HepG2 (cell line): ENCODE data around the gene TNNI3K. TPM values are rescaled to one million over a fixed set of nuclear protein-coding genes. Genes with fewer than 3 reads are reported as not detected.

Experiments used
- ATAC-seq: fragments of 200-7000 bp; cut with Tn5 transposase; 3 replicates; pipeline ENCODE4 v1.9.1; 2020; ENCODE audit warnings: mild to moderate bottlenecking, moderate library complexity
- BruUV-seq: library from RNA; stranded (reverse); fragments of 400-500 nt; replicated peaks from 2 replicates; lab custom pipeline; 2021; lab: Mats Ljungman, UMichigan
- CTCF ChIA-PET: fragments of 300-600 bp; formaldehyde crosslinking; extraction: SDS; loops from one replicate; lab custom pipeline; 2021; ENCODE audit warnings: low total read pairs, inconsistent platforms, low intra/inter-chr PET ratio; lab: Yijun Ruan, JAX
- POLR2A ChIA-PET: fragments of 350-600 bp; sonication (Branson Sonifier 250); formaldehyde crosslinking; loops from one replicate; lab custom pipeline; 2020; ENCODE audit warnings: antibody characterized with exemption, inconsistent platforms; lab: Yijun Ruan, JAX
- DNase-seq: peaks from one replicate; pipeline ENCODE4 v3.0.0-alpha.2; 2015; ENCODE audit warnings: low spot score
- FAIRE-seq: peaks from 3 replicates; lab custom pipeline; 2011; peaks lifted over from hg19 to GRCh38; lab: Jason Lieb, UNC
- H2AFZ ChIP-seq: one replicate; pipeline ENCODE4 v1.6.1; 2011; ENCODE audit warnings: low read length, inconsistent platforms
- H3K27ac ChIP-seq: fragments of 300-600 bp; 3 replicates; pipeline ENCODE4 v1.8.0; 2011; ENCODE audit warnings: mixed run types, mild to moderate bottlenecking, mixed read lengths, low read length, inconsistent platforms; ENCODE audit not compliant: insufficient read depth; ENCODE audit errors: extremely low read length
- H3K27me3 ChIP-seq, 2 experiments: fragments of 200-600 bp in 1 of 2; 2 replicates in 1 of 2; 3 replicates in 1 of 2; pipeline versions ENCODE4 v1.6.0 to v1.8.0; 2011; ENCODE audit warnings: low read length in 2 of 2, mild to moderate bottlenecking in 2 of 2, moderate library complexity in 2 of 2, inconsistent platforms in 1 of 2; ENCODE audit not compliant: insufficient read depth in 2 of 2, control insufficient read depth in 1 of 2
- H3K36me3 ChIP-seq, 2 experiments: fragments of 200-600 bp in 1 of 2; replicated peaks in 1 of 2; 2 replicates in 1 of 2; 3 replicates in 1 of 2; pipeline versions ENCODE4 v1.5.1 to v1.8.0; 2011; ENCODE audit warnings: low read length in 2 of 2, inconsistent platforms in 1 of 2; ENCODE audit not compliant: insufficient read depth in 2 of 2, control insufficient read depth in 1 of 2
- H3K4me1 ChIP-seq: 2 replicates; pipeline ENCODE4 v1.5.1; 2012; ENCODE audit warnings: low read length, inconsistent platforms; ENCODE audit not compliant: insufficient read depth
- H3K4me2 ChIP-seq: 2 replicates; pipeline ENCODE4 v1.6.0; 2011; ENCODE audit warnings: low read depth, low read length, inconsistent platforms
- H3K4me3 ChIP-seq, 3 experiments: fragments of 200-600 bp in 1 of 3; sonication (generic), shearing (Covaris generic) in 1 of 3; replicated peaks in 1 of 3; 2 replicates each; pipeline ENCODE4 v1.5.1; 2011 to 2016; ENCODE audit warnings: low read length in 3 of 3, inconsistent platforms in 2 of 3, low read depth in 2 of 3, mild to moderate bottlenecking in 2 of 3, control low read depth in 1 of 3, mixed read lengths in 1 of 3; ENCODE audit not compliant: insufficient read depth in 1 of 3
- H3K79me2 ChIP-seq: one replicate; pipeline ENCODE4 v1.6.1; 2011; ENCODE audit warnings: low read length, inconsistent platforms; ENCODE audit not compliant: insufficient read depth
- H3K9ac ChIP-seq: 2 replicates; pipeline ENCODE4 v1.6.0; 2011; ENCODE audit warnings: mild to moderate bottlenecking, low read depth, low read length, inconsistent platforms; ENCODE audit not compliant: insufficient read depth
- H3K9me3 ChIP-seq: 2 replicates; pipeline ENCODE4 v1.5.1; 2012; ENCODE audit warnings: mild to moderate bottlenecking, low read length
- H4K20me1 ChIP-seq: 2 replicates; pipeline ENCODE4 v1.6.0; 2011; ENCODE audit warnings: inconsistent platforms, mild to moderate bottlenecking, low read length, moderate library complexity; ENCODE audit not compliant: insufficient read depth
- AGO2 ChIP-seq: fragments of 200-400 bp; formaldehyde crosslinking; optimal IDR thresholded peaks from 2 replicates; pipeline ENCODE3; 2017; ENCODE audit warnings: mild to moderate bottlenecking, low read depth, low read length, moderate library complexity
- ASH2L ChIP-seq: fragments of 300-600, 200-600 bp; sonication (generic); IDR thresholded peaks from 2 replicates; pipeline ENCODE4 v1.7.0; 2017; ENCODE audit warnings: low read depth, mild to moderate bottlenecking, moderate library complexity, mixed read lengths, low read length; ENCODE audit not compliant: insufficient read length
- DNMT1 ChIP-seq: sonication (generic); formaldehyde crosslinking; IDR thresholded peaks from 2 replicates; pipeline ENCODE4 v1.5.1; 2020; ENCODE audit warnings: mild to moderate bottlenecking, missing genetic modification reagents
- DR1 ChIP-seq: sonication (generic); formaldehyde crosslinking; IDR thresholded peaks from 2 replicates; pipeline ENCODE4 v1.8.0; 2021; ENCODE audit warnings: mild to moderate bottlenecking, missing genetic modification reagents, inconsistent platforms
- FOXP4 ChIP-seq: sonication (generic); formaldehyde crosslinking; IDR thresholded peaks from 2 replicates; pipeline ENCODE4 v1.4.0; 2020; ENCODE audit warnings: missing genetic modification reagents
- HES4 ChIP-seq: sonication (generic); formaldehyde crosslinking; IDR thresholded peaks from 2 replicates; pipeline ENCODE4 v1.9.0; 2021; ENCODE audit warnings: mild to moderate bottlenecking, missing genetic modification reagents, borderline replicate concordance
- MBNL3 ChIP-seq: fragments of 250-450 bp; sonication (Bioruptor Pico); conservative IDR thresholded peaks from 2 replicates; pipeline ENCODE4 v1.8.0; 2022; ENCODE audit warnings: mild to moderate bottlenecking, inconsistent platforms
- RARA ChIP-seq: IDR thresholded peaks from 2 replicates; pipeline ENCODE4 v1.6.1; 2016; ENCODE audit warnings: missing genetic modification reagents, missing compliant biosample characterization
- RFXAP ChIP-seq: sonication (generic); formaldehyde crosslinking; IDR thresholded peaks from 2 replicates; pipeline ENCODE4 v1.4.0; 2020; ENCODE audit warnings: missing genetic modification reagents, borderline replicate concordance
- TARDBP ChIP-seq: sonication (generic); formaldehyde crosslinking; IDR thresholded peaks from 2 replicates; pipeline ENCODE4 v1.8.0; 2022; ENCODE audit warnings: mild to moderate bottlenecking, missing genetic modification reagents
- ZNF614 ChIP-seq: IDR thresholded peaks from 2 replicates; pipeline ENCODE4 v1.6.1; 2018; ENCODE audit warnings: missing biosample characterization, missing genetic modification reagents, inconsistent platforms, borderline replicate concordance
- ZNF720 ChIP-seq: sonication (generic); formaldehyde crosslinking; IDR thresholded peaks from 2 replicates; pipeline ENCODE4 v1.4.0; 2020; ENCODE audit warnings: missing genetic modification reagents
- WGBS: methylation state at CpG from one replicate; pipeline ENCODE4 v1.1.6; 2017; ENCODE audit warnings: low lambda C conversion rate; 5-methylcytosine and 5-hydroxymethylcytosine counted together
- in situ Hi-C: cut with HindIII; loops from 2 replicates; pipeline ENCODE4 v1.10.0; 2017; ENCODE audit warnings: low pct_unique_long_range_greater_than_20kb; ENCODE audit not compliant: extremely low pct_ligation_motif_present
- intact Hi-C: fragments of 100-400 bp; cut with micrococcal nuclease; formaldehyde crosslinking; loops from one replicate; pipeline ENCODE4 v1.10.0; 2022; ENCODE audit not compliant: unreplicated experiment
- polyA plus RNA-seq, 8 experiments: library from polyadenylated mRNA; depleted of rRNA in 3 of 8; stranded (reverse) in 7 of 8; unstranded in 1 of 8; fragments of >200 nt; fragmentation: Illumina TruSeq in 4 of 8; extraction: Trizol in 4 of 8; gene quantifications; 2 replicates each; pipeline versions ENCODE4 v1.2.1 to v1.2.3, GENCODE V29; 2011 to 2016; ENCODE audit warnings: low read depth in 4 of 8, missing spikeins in 1 of 8, mixed read lengths in 1 of 8; ENCODE audit not compliant: insufficient read depth in 1 of 8
- total RNA-seq, 5 experiments: library from RNA; depleted of rRNA; stranded (reverse); fragments of >200 nt; fragmentation: Illumina TruSeq; extraction: Trizol; gene quantifications; 2 replicates each; pipeline ENCODE4 v1.2.3, GENCODE V29; 2016; ENCODE audit warnings: low read depth in 1 of 5

Gene TNNI3K
- total and polyA plus RNA-seq, 2 of the 13 experiments (the other 11 are each of a cell fraction or from before 2014, with no cell fraction given) = 1.1 TPM; not detected in 1

- Histone ChIP-seq H3K4me1 (peaks cover 13% of the 10 kb centered on the region), H3K9ac (no peak overlapping the region), H3K9me3 (no peaks in the 10 kb centered on the region), H4K20me1 (no peaks in the 10 kb centered on the region), H3K27me3 (peaks cover 0 to 3% of the 10 kb centered on the region in 2 experiments; a peak in 1 of 5 replicates), H3K79me2 (no peaks in the 10 kb centered on the region), H3K36me3 (no peaks in the 10 kb centered on the region), H3K4me2 (no peak overlapping the region), H3K4me3 (no peak overlapping the region), H2AFZ (no peak overlapping the region), H3K27ac (no peak overlapping the region)
- ChIA-PET POLR2A (no interaction called here), CTCF (no interaction called here)
- FAIRE-seq = no peak
- intact Hi-C loops = no loop called here
- BruUV-seq = no TSS peak
- WGBS = 42% methylated on average over 2 of the region's 2 CpGs
- no peak for ATAC-seq
- in situ Hi-C loops = no loop called here
- no peak for TF ChIP-seq MBNL3
- TF ChIP-seq ZNF720 (CRISPR knock-in tag) = no peak
- TF ChIP-seq TARDBP (CRISPR knock-in tag) = no peak
- no peak for TF ChIP-seq ZNF614 (CRISPR knock-in tag)
- TF ChIP-seq HES4 (CRISPR knock-in tag) = no peak
- no peak for TF ChIP-seq FOXP4 (CRISPR knock-in tag)
- TF ChIP-seq AGO2 = no peak
- no peak for TF ChIP-seq DR1 (CRISPR knock-in tag)
- no peak for TF ChIP-seq RARA
- no peak for TF ChIP-seq RFXAP (CRISPR knock-in tag)
- TF ChIP-seq DNMT1 (CRISPR knock-in tag) = no peak
- no peak for TF ChIP-seq ASH2L
- no peak for DNase-seq
Measured at GRCh38 chr1:74591949-74592348, 356.8 kb downstream of the TNNI3K start.
